K562 treated with DMSO at 1 percent for 24 hours (cell line): ENCODE data around the gene USP49. TPM values are rescaled to one million over a fixed set of nuclear protein-coding genes. Genes with fewer than 3 reads are reported as not detected.

ENCODE experiments used
- total RNA-seq: library from RNA; unstranded; fragments of 300-600 nt; gene quantifications from 2 replicates; pipeline ENCODE4 v1.2.3, GENCODE V29; 2022; ENCODE audit warnings: low read depth; ENCODE audit not compliant: insufficient read depth

The USP49 gene
- total RNA-seq: 8.1 and 10.2 TPM in 2 replicates

GRCh38 chr6:41895300-41896233 is at the start of gene USP49:
Gene USP49 (minus strand): TSS chr6:41895375. CDS start chr6:41806983, 88,392 bp downstream.

GRCh38 chr6:41941280-41942066 is 46.3 kb upstream of the USP49 start, which contains the start of gene CCND3:
Gene CCND3 (minus strand): TSS chr6:41941808. CDS start chr6:41941649, 159 bp downstream.

GRCh38 chr6:41920921-41921711 is 25.9 kb upstream of the USP49 start, which contains the start of the genes BYSL and MED20:
Gene BYSL (plus strand): TSS chr6:41921499. CDS start chr6:41921563, 64 bp downstream.
Gene MED20 (minus strand): TSS chr6:41921139. CDS start chr6:41921018, 121 bp downstream.

GRCh38 chr6:41787219-41787917 is 107.8 kb downstream of the USP49 start, which contains the start of gene TOMM6:
Gene TOMM6 (plus strand): TSS chr6:41787694. CDS start chr6:41787698, 4 bp downstream.

GRCh38 chr6:41780551-41781365 is 114.4 kb downstream of the USP49 start, which contains the start of gene PRICKLE4:
Gene PRICKLE4 (plus strand): TSS chr6:41780782. CDS start chr6:41783474, 2,692 bp downstream.

GRCh38 chr6:41779788-41780550 is 115.2 kb downstream of the USP49 start, which contains the start of gene FRS3:
Gene FRS3 (minus strand): TSS chr6:41779900. CDS start chr6:41776987, 2,913 bp downstream.

GRCh38 chr6:41747256-41748101 is 147.7 kb downstream of the USP49 start, which contains the start of gene PGC:
Gene PGC (minus strand): TSS chr6:41747397. CDS start chr6:41747334, 63 bp downstream.

Other genes with a start within 250 kb of the USP49 start
- 5.7 and 7.4 TPM in 2 replicates for gene TFEB, start 159.8 kb downstream of the USP49 start, total RNA-seq
- not detected in 2 replicates for gene PGC, start 148.0 kb downstream of the USP49 start, total RNA-seq
- 7.6 and 8.6 TPM in 2 replicates for gene FRS3, start 115.5 kb downstream of the USP49 start, total RNA-seq
- 2.6 and 4.2 TPM in 2 replicates for gene PRICKLE4, start 114.6 kb downstream of the USP49 start, total RNA-seq
- 364 and 389 TPM in 2 replicates for gene TOMM6, start 107.7 kb downstream of the USP49 start, total RNA-seq
- gene MED20, start 25.8 kb upstream of the USP49 start, total RNA-seq: 21.4 and 22.5 TPM in 2 replicates
- 29.3 and 30.3 TPM in 2 replicates for gene BYSL, start 26.1 kb upstream of the USP49 start, total RNA-seq
- 311 and 348 TPM in 2 replicates for gene CCND3, start 46.4 kb upstream of the USP49 start, total RNA-seq
- gene TAF8, start 155.1 kb upstream of the USP49 start, total RNA-seq: 22.4 and 25.3 TPM in 2 replicates
- gene C6orf132, start 247.2 kb upstream of the USP49 start, total RNA-seq: 0.15 and 0.24 TPM in 2 replicates